AG10803 (cell line): ENCODE results near the gene PERM1.
"Not testable (repeated sequence)": the region's sequence is repeated elsewhere in the genome, so short reads cannot be mapped to it uniquely, and the experiment has no call there.

Experiments
- DNase-seq: peaks from one replicate; pipeline ENCODE4 v3.0.0; 2010; ENCODE audit warnings: low read depth
- H3K4me3 ChIP-seq: 2 replicates; pipeline ENCODE4 v1.5.1; 2011; ENCODE audit warnings: mild to moderate bottlenecking, low read length, control low read depth
- CTCF ChIP-seq: conservative IDR thresholded peaks from 2 replicates; pipeline ENCODE4 v1.5.1; 2011; ENCODE audit warnings: mild to moderate bottlenecking, low read length, control low read depth, inconsistent platforms

The PERM1 gene

GRCh38 chr1:991895-992294 lies 10.0 kb upstream of the PERM1 start:
- no peak for TF ChIP-seq CTCF
- no peak overlapping the region for H3K4me3 ChIP-seq
- DNase-seq = no peak

- not testable (repeated sequence) for H3K4me3 ChIP-seq, DNase-seq
Measured at GRCh38 chr1:991275-991674, 9.4 kb upstream of the PERM1 start.

- H3K4me3 ChIP-seq, DNase-seq: not testable (repeated sequence)
Measured at GRCh38 chr1:988061-988460, 6.2 kb upstream of the PERM1 start.

GRCh38 chr1:985126-985525 lies 3.2 kb upstream of the PERM1 start:
- no peak for DNase-seq
- H3K4me3 ChIP-seq = no peak overlapping the region
- no peak for TF ChIP-seq CTCF

- peak overlapping the region; percentile 26 for H3K4me3 ChIP-seq
- no peak for DNase-seq
- TF ChIP-seq CTCF = no peak
Measured at GRCh38 chr1:984476-984814, 2.6 kb upstream of the PERM1 start.

- peak; percentile 70 for TF ChIP-seq CTCF
- DNase-seq = no peak
- peak overlapping the region; percentile 26 for H3K4me3 ChIP-seq
Measured at GRCh38 chr1:983798-984475, 2.0 kb upstream of the PERM1 start.

- TF ChIP-seq CTCF = no peak
- DNase-seq = no peak
- no peak overlapping the region for H3K4me3 ChIP-seq
Measured at GRCh38 chr1:982765-983436, 1.0 kb upstream of the PERM1 start.

- no peak for TF ChIP-seq CTCF
- no peak overlapping the region for H3K4me3 ChIP-seq
- DNase-seq = no peak
Measured at GRCh38 chr1:981491-981954, 370 bp downstream of the PERM1 start.
